Measurements from ENCODE around the gene MOB1A.

DNA sequence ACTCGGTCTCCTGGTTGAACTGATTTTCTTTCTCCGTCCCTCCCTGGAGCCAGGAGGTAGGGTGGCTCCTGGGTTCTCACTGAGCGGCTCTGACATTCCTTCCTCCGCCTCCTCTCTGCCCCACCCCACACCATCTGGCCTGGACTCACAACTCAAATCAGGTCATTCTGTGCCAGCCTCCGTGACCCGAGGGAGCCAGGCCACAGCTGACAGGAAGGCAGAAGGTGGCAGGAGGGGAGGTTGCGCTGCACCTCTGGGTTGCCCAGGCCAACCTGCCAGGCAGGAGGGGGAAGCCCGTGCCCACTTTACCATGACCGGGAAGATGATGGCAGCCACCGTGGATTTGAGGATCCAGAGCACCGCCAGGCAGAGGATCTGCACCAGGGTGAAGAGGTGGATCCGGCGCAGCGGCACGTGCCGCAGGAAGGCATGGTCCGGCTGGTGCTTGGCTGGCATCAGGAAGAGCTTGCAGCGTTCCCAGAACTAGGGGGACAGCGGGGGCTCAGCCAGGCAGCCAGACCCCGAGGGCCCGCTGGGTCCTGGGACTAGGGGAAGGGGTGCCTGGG, 48.1 kb upstream of the MOB1A start:
- TF ChIP-seq, protein P1, sequence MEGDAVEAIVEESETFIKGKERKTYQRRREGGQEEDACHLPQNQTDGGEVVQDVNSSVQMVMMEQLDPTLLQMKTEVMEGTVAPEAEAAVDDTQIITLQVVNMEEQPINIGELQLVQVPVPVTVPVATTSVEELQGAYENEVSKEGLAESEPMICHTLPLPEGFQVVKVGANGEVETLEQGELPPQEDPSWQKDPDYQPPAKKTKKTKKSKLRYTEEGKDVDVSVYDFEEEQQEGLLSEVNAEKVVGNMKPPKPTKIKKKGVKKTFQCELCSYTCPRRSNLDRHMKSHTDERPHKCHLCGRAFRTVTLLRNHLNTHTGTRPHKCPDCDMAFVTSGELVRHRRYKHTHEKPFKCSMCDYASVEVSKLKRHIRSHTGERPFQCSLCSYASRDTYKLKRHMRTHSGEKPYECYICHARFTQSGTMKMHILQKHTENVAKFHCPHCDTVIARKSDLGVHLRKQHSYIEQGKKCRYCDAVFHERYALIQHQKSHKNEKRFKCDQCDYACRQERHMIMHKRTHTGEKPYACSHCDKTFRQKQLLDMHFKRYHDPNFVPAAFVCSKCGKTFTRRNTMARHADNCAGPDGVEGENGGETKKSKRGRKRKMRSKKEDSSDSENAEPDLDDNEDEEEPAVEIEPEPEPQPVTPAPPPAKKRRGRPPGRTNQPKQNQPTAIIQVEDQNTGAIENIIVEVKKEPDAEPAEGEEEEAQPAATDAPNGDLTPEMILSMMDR (IDR thresholded peaks at IDR 0.05): no peak
- no peak for TF ChIP-seq POLR2A (IDR thresholded peaks at IDR 0.05)

Measured in uterus (tissue), 2 donors.